Vagina (tissue), 2 donors: ENCODE measurements around the gene SURF1. TPM values are rescaled to one million over a fixed set of nuclear protein-coding genes. Genes with fewer than 3 reads are reported as not detected.

Source experiments
- DNase-seq, 2 donors: peaks; one replicate each; pipeline ENCODE4 v3.0.0-alpha.2; 2017; ENCODE audit errors: extremely low spot score in 2 of 2
- H3K27ac ChIP-seq: fragments of 200-600 bp; sonication (generic); one replicate; pipeline ENCODE4 v1.5.1; 2019
- H3K27me3 ChIP-seq: fragments of 200-600 bp; sonication (generic); one replicate; pipeline ENCODE4 v1.5.1; 2019
- H3K36me3 ChIP-seq, 2 donors: fragments of 200-600 bp; sonication (generic); one replicate each; pipeline ENCODE4 v1.5.1; 2017 to 2019
- H3K4me1 ChIP-seq: fragments of 200-600 bp; sonication (generic); one replicate; pipeline ENCODE4 v1.5.1; 2019
- H3K4me3 ChIP-seq, 2 donors: fragments of 200-600 bp; sonication (generic); 1 replicate in 1 of 2; 2 replicates in 1 of 2; pipeline ENCODE4 v1.5.1; 2016 to 2019
- H3K9me3 ChIP-seq: fragments of 200-600 bp; sonication (generic); one replicate; pipeline ENCODE4 v1.5.1; 2019
- CTCF ChIP-seq, 3 experiments: fragments of 450-650 bp in 2 of 3; fragments of 200-600 bp in 1 of 3; sonication (generic) in 1 of 3; IDR thresholded peaks; one replicate each; pipeline ENCODE4 v1.5.1; 2017 to 2019; ENCODE audit warnings: antibody characterized with exemption in 3 of 3, mild to moderate bottlenecking in 2 of 3, moderate library complexity in 2 of 3
- POLR2A ChIP-seq, 2 donors: fragments of 450-650 bp; IDR thresholded peaks; one replicate each; pipeline ENCODE4 v1.6.1; 2017; ENCODE audit warnings: antibody characterized with exemption in 2 of 2, mild to moderate bottlenecking in 2 of 2, moderate library complexity in 2 of 2
- POLR2AphosphoS5 ChIP-seq, 2 donors: sonication (generic); formaldehyde crosslinking; IDR thresholded peaks; one replicate each; pipeline ENCODE4 v1.9.0; 2017; ENCODE audit warnings: antibody characterized with exemption in 2 of 2, mild to moderate bottlenecking in 2 of 2, low read depth in 1 of 2; ENCODE audit not compliant: insufficient read depth in 1 of 2
- intact Hi-C: fragments of 100-400 bp; cut with DNase I; formaldehyde crosslinking; loops from one replicate; pipeline ENCODE4 v1.15.1; 2023
- total RNA-seq: library from RNA; depleted of rRNA; stranded (reverse); fragments of >200 nt; gene quantifications from one replicate; pipeline ENCODE4 v1.2.3, GENCODE V29; 2016

SURF1 gene
- total RNA-seq, 1 donor from 2014 or later, result 31.2 TPM

- H3K9me3 ChIP-seq, result no peaks in the 10 kb centered on the region
- H3K4me1 ChIP-seq, result no peaks in the 10 kb centered on the region
- no peak for DNase-seq
- no peak for TF ChIP-seq POLR2A (IDR thresholded peaks at IDR 0.05)
- TF ChIP-seq CTCF (IDR thresholded peaks at IDR 0.05), result no peak
- TF ChIP-seq POLR2AphosphoS5 (IDR thresholded peaks at IDR 0.05; ENCODE audit: insufficient read depth in 1 of 2, low read depth in 1 of 2), result no peak
- no peaks in the 10 kb centered on the region for H3K36me3 ChIP-seq
- intact Hi-C loops, result no loop called here
- H3K4me3 ChIP-seq, result no peak overlapping the region
- no peaks in the 10 kb centered on the region for H3K27me3 ChIP-seq
- H3K27ac ChIP-seq, result no peak overlapping the region
Measured at GRCh38 chr9:133315997-133316396, 40.3 kb downstream of the SURF1 start.

- Histone ChIP-seq H3K4me1 (no peaks in the 10 kb centered on the region), H3K27me3 (no peaks in the 10 kb centered on the region), H3K36me3 (no peaks in the 10 kb centered on the region), H3K4me3 (no peak overlapping the region), H3K27ac (no peak overlapping the region), H3K9me3 (no peaks in the 10 kb centered on the region)
- intact Hi-C loops, result no loop called here
- no peak for TF ChIP-seq POLR2A (IDR thresholded peaks at IDR 0.05)
- TF ChIP-seq POLR2AphosphoS5 (IDR thresholded peaks at IDR 0.05; ENCODE audit: insufficient read depth in 1 of 2, low read depth in 1 of 2), result no peak
- no peak for TF ChIP-seq CTCF (IDR thresholded peaks at IDR 0.05)
- no peak for DNase-seq
Measured at GRCh38 chr9:133309608-133310007, 46.7 kb downstream of the SURF1 start.

GRCh38 chr9:133307301-133307700, 49.0 kb downstream of the SURF1 start:
- H3K27me3 ChIP-seq, result no peaks in the 10 kb centered on the region
- H3K4me3 ChIP-seq, result no peak overlapping the region
- intact Hi-C loops, result no loop called here
- H3K4me1 ChIP-seq, result no peaks in the 10 kb centered on the region
- H3K9me3 ChIP-seq, result no peaks in the 10 kb centered on the region
- H3K27ac ChIP-seq, result no peak overlapping the region
- no peak for DNase-seq
- H3K36me3 ChIP-seq, result no peaks in the 10 kb centered on the region
- TF ChIP-seq POLR2AphosphoS5 (IDR thresholded peaks at IDR 0.05; ENCODE audit: insufficient read depth in 1 of 2, low read depth in 1 of 2) (no peak), CTCF (IDR thresholded peaks at IDR 0.05) (no peak), POLR2A (IDR thresholded peaks at IDR 0.05) (no peak)

GRCh38 chr9:133306242-133307204, 49.8 kb downstream of the SURF1 start:
- H3K4me1 ChIP-seq, result no peaks in the 10 kb centered on the region
- intact Hi-C loops, result no loop called here
- TF ChIP-seq POLR2AphosphoS5 (IDR thresholded peaks at IDR 0.05; ENCODE audit: insufficient read depth in 1 of 2, low read depth in 1 of 2) (no peak), POLR2A (IDR thresholded peaks at IDR 0.05) (no peak), CTCF (IDR thresholded peaks at IDR 0.05) (no peak)
- H3K4me3 ChIP-seq, result no peak overlapping the region
- DNase-seq, result no peak
- no peaks in the 10 kb centered on the region for H3K27me3 ChIP-seq
- no peak overlapping the region for H3K27ac ChIP-seq
- no peaks in the 10 kb centered on the region for H3K9me3 ChIP-seq
- no peaks in the 10 kb centered on the region for H3K36me3 ChIP-seq

- DNase-seq, result no peak
- no peaks in the 10 kb centered on the region for H3K27me3 ChIP-seq
- intact Hi-C loops, result no loop called here
Measured at GRCh38 chr9:133305731-133306130, 50.6 kb downstream of the SURF1 start.

More at GRCh38 chr9:133305731-133306130, 50.6 kb downstream of the SURF1 start:
- Histone ChIP-seq H3K4me3 (no peak overlapping the region), H3K4me1 (no peaks in the 10 kb centered on the region), H3K36me3 (no peaks in the 10 kb centered on the region), H3K27ac (no peak overlapping the region), H3K9me3 (no peaks in the 10 kb centered on the region)
- TF ChIP-seq POLR2AphosphoS5 (IDR thresholded peaks at IDR 0.05; ENCODE audit: insufficient read depth in 1 of 2, low read depth in 1 of 2) (no peak), POLR2A (IDR thresholded peaks at IDR 0.05) (no peak), CTCF (IDR thresholded peaks at IDR 0.05) (no peak)
